ENCODE data around the gene ITGB5. TPM values are rescaled to one million over a fixed set of nuclear protein-coding genes. Genes with fewer than 3 reads are reported as not detected.
A peak's percentile ranks its signal among the peaks of the same experiment; 100 is the strongest.

Gene ITGB5
- total RNA-seq, 1 experiment from 2014 or later, result 339 TPM

GRCh38 chr3:124792341-124793040 is 94.7 kb downstream of the ITGB5 start:
- no peaks in the 10 kb centered on the region for H3K4me1 Mint-ChIP-seq
- H3K9me3 Mint-ChIP-seq, result no peaks in the 10 kb centered on the region
- ChIA-PET CTCF (no interaction called here), POLR2A (interaction anchor here (0.5 kb wide), 1 partner anchor 257 kb away, joined by 3 read pairs; no protein-coding TSS in a partner anchor)
- H3K27me3 Mint-ChIP-seq (ENCODE audit: low read depth), result no peaks in the 10 kb centered on the region
- ATAC-seq (no peak), DNase-seq (ENCODE audit: low spot score) (no peak)
- no peak overlapping the region for H3K4me3 Mint-ChIP-seq
- H3K27ac Mint-ChIP-seq, result 0 out of 2 replicates have a peak overlapping the region, but pooled peaks have one; percentile 24
- peaks cover 68% of the 10 kb centered on the region for H3K36me3 Mint-ChIP-seq
- TF ChIP-seq ZNF425 (CRISPR knock-in tag; conservative IDR thresholded peaks at IDR 0.05) (no peak), TEAD1 (CRISPR knock-in tag; IDR thresholded peaks at IDR 0.05) (no peak), E2F1 (CRISPR knock-in tag; IDR thresholded peaks at IDR 0.05) (no peak), KAT7 (CRISPR knock-in tag; IDR thresholded peaks at IDR 0.05; ENCODE audit: borderline replicate concordance) (no peak)
- TF ChIP-seq, protein P1, sequence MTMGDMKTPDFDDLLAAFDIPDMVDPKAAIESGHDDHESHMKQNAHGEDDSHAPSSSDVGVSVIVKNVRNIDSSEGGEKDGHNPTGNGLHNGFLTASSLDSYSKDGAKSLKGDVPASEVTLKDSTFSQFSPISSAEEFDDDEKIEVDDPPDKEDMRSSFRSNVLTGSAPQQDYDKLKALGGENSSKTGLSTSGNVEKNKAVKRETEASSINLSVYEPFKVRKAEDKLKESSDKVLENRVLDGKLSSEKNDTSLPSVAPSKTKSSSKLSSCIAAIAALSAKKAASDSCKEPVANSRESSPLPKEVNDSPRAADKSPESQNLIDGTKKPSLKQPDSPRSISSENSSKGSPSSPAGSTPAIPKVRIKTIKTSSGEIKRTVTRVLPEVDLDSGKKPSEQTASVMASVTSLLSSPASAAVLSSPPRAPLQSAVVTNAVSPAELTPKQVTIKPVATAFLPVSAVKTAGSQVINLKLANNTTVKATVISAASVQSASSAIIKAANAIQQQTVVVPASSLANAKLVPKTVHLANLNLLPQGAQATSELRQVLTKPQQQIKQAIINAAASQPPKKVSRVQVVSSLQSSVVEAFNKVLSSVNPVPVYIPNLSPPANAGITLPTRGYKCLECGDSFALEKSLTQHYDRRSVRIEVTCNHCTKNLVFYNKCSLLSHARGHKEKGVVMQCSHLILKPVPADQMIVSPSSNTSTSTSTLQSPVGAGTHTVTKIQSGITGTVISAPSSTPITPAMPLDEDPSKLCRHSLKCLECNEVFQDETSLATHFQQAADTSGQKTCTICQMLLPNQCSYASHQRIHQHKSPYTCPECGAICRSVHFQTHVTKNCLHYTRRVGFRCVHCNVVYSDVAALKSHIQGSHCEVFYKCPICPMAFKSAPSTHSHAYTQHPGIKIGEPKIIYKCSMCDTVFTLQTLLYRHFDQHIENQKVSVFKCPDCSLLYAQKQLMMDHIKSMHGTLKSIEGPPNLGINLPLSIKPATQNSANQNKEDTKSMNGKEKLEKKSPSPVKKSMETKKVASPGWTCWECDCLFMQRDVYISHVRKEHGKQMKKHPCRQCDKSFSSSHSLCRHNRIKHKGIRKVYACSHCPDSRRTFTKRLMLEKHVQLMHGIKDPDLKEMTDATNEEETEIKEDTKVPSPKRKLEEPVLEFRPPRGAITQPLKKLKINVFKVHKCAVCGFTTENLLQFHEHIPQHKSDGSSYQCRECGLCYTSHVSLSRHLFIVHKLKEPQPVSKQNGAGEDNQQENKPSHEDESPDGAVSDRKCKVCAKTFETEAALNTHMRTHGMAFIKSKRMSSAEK (CRISPR knock-in tag; IDR thresholded peaks at IDR 0.05; ENCODE audit: borderline replicate concordance), result no peak

DNA sequence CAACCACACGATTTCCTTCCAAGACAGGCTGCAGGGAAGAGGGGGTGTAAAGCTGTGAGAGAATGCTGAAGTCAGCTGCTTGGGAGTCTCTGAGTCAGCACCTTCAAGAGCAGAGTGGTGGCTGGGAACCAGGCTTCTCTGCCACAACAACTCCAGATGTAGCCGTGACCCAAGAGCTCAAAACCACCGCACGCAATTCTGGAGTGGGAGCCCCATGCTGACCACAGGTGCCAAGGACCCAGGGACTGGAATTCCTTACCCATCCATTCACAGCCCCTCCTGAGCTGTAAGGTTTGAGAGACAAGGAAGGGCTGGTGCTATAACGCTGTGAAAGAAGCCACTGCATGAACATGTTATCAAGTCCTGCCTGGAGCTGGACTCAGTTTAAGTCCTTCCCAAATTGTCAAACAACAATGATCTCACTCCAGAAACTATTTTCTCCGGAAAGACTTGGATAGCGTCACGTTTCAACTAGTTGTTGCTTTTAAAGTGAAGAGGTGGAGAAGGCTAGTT is 95.5 kb downstream of the ITGB5 start:
- CTCF ChIA-PET, result interaction anchor here (1.2 to 1.8 kb wide), 2 partner anchors 31 to 110 kb away, joined by 3 to 7 read pairs; no protein-coding TSS in a partner anchor
- POLR2A ChIA-PET, result no interaction called here
- H3K4me1 Mint-ChIP-seq, result peaks cover 4% of the 10 kb centered on the region
- TF ChIP-seq ZNF512 (CRISPR knock-in tag; IDR thresholded peaks at IDR 0.05; ENCODE audit: borderline replicate concordance) (no peak), SP1 (CRISPR knock-in tag; conservative IDR thresholded peaks at IDR 0.05) (no peak), MYBL2 (CRISPR knock-in tag; IDR thresholded peaks at IDR 0.05) (no peak)
- TF ChIP-seq, protein P2, sequence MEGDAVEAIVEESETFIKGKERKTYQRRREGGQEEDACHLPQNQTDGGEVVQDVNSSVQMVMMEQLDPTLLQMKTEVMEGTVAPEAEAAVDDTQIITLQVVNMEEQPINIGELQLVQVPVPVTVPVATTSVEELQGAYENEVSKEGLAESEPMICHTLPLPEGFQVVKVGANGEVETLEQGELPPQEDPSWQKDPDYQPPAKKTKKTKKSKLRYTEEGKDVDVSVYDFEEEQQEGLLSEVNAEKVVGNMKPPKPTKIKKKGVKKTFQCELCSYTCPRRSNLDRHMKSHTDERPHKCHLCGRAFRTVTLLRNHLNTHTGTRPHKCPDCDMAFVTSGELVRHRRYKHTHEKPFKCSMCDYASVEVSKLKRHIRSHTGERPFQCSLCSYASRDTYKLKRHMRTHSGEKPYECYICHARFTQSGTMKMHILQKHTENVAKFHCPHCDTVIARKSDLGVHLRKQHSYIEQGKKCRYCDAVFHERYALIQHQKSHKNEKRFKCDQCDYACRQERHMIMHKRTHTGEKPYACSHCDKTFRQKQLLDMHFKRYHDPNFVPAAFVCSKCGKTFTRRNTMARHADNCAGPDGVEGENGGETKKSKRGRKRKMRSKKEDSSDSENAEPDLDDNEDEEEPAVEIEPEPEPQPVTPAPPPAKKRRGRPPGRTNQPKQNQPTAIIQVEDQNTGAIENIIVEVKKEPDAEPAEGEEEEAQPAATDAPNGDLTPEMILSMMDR (IDR thresholded peaks at IDR 0.05), result no peak
- H3K36me3 Mint-ChIP-seq, result peaks cover 65% of the 10 kb centered on the region
- DNase-seq (ENCODE audit: low spot score) (no peak), ATAC-seq (no peak)
- peak overlapping the region; percentile 26 for H3K27ac Mint-ChIP-seq
- no peaks in the 10 kb centered on the region for H3K9me3 Mint-ChIP-seq
- no peak overlapping the region for H3K4me3 Mint-ChIP-seq
- H3K27me3 Mint-ChIP-seq (ENCODE audit: low read depth), result no peaks in the 10 kb centered on the region

All from WTC11 (cell line).